ENCODE measurements around the gene LEAP2. TPM values are rescaled to one million over a fixed set of nuclear protein-coding genes. Genes with fewer than 3 reads are reported as not detected.

Gene LEAP2
- total and polyA plus RNA-seq, 2 of the 4 experiments (the other 2 are of a cell fraction), result under 0.01 to 0.36 TPM

- BruUV-seq (replicated peaks), result no TSS peak
- H3K27me3 ChIP-seq (ENCODE audit: control insufficient read depth, insufficient read depth, low read length), result no peaks in the 10 kb centered on the region
- 0 out of 4 replicates have a peak overlapping the region, but pooled peaks of 1 of the 2 experiments have one; percentile 19 for H4K8ac ChIP-seq (ENCODE audit: low read depth in 2 of 2, low read length in 2 of 2)
- no peak overlapping the region for H3K4me3 ChIP-seq (ENCODE audit: insufficient read depth, low read depth, low read length)
- H4K91ac ChIP-seq (ENCODE audit: insufficient read depth, low read depth, low read length), result no peak overlapping the region
- H4K20me1 ChIP-seq (ENCODE audit: insufficient read depth, low read length), result no peaks in the 10 kb centered on the region
- in situ Hi-C loops (cut with MboI; ENCODE audit: low sequenced_read_pairs), result no loop called here
- no peaks in the 10 kb centered on the region for H3K9me1 ChIP-seq (ENCODE audit: insufficient read depth, low read length)
- ATAC-seq (ENCODE audit: low read depth), result no peak
- no peaks in the 10 kb centered on the region for H3K9me3 ChIP-seq (ENCODE audit: control insufficient read depth, insufficient read depth, low read length)
- no peak overlapping the region for H3K4ac ChIP-seq (ENCODE audit: low read depth, low read length)
- no peaks in the 10 kb centered on the region for H3K79me1 ChIP-seq (ENCODE audit: low read depth in 1 of 2, low read length in 2 of 2)
- CTCF ChIA-PET, result no interaction called here
- peak overlapping the region; percentile 29 for H3K18ac ChIP-seq (ENCODE audit: low read depth, low read length)
- H3K14ac ChIP-seq (replicated peaks; ENCODE audit: low read depth, low read length), result no peak overlapping the region
- H3K56ac ChIP-seq (ENCODE audit: extremely low read depth, insufficient read depth, low read length), result no peak overlapping the region
- no peak overlapping the region for H2AK5ac ChIP-seq (ENCODE audit: low read depth, low read length)
- no peak for TF ChIP-seq USF2 (IDR thresholded peaks at IDR 0.05; ENCODE audit: low read depth, low read length)
- no peak for TF ChIP-seq SMC3 (IDR thresholded peaks at IDR 0.05; ENCODE audit: low read depth, low read length)
- TF ChIP-seq ELK1 (IDR thresholded peaks at IDR 0.05; ENCODE audit: borderline replicate concordance, low read depth, low read length), result no peak
- TF ChIP-seq CEBPB (IDR thresholded peaks at IDR 0.05; ENCODE audit: low read depth, low read length), result peak; percentile 76
- TF ChIP-seq CHD1 (IDR thresholded peaks at IDR 0.05; ENCODE audit: low read depth, low read length), result no peak
- TF ChIP-seq POLR2A (IDR thresholded peaks at IDR 0.05; ENCODE audit: low read depth, low read length), result no peak
- H2BK20ac ChIP-seq (ENCODE audit: low read depth, low read length), result no peak overlapping the region
- no peak overlapping the region for H3K27ac ChIP-seq (ENCODE audit: insufficient read depth, low read length)
- no CpG with 5 or more reads among the region's 1 CpG for WGBS, 2 experiments (ENCODE audit: extremely low coverage in 2 of 2, insufficient read length in 1 of 2)
- H3K4me1 ChIP-seq (ENCODE audit: control insufficient read depth, insufficient read depth, low read length), result peaks cover 3% of the 10 kb centered on the region; the same call in 1 of the 2 replicates
- H2BK120ac ChIP-seq (ENCODE audit: low read depth, low read length), result peak overlapping the region; percentile 6; the same call in 1 of the 2 replicates
- POLR2A ChIA-PET (ENCODE audit: unreplicated experiment), result no interaction called here
- DNase-seq, result no peak
- no peak overlapping the region for H2BK5ac ChIP-seq (ENCODE audit: low read depth, low read length, poor library complexity, severe bottlenecking)
- intact Hi-C loops (cut with micrococcal nuclease), result no loop called here
- H3K4me2 ChIP-seq (ENCODE audit: low read depth, low read length), result no peak overlapping the region
- no peaks in the 10 kb centered on the region for H3K36me3 ChIP-seq (ENCODE audit: control insufficient read depth, insufficient read depth, low read length)
- no peak overlapping the region for H2BK15ac ChIP-seq (ENCODE audit: low read depth, low read length)
- no peak overlapping the region for H2AFZ ChIP-seq (replicated peaks; ENCODE audit: low read length, poor library complexity)
- no peak overlapping the region for H3K9ac ChIP-seq (ENCODE audit: low read depth, low read length)
- no peak overlapping the region; the same call in 1 of the 2 replicates for H3K23ac ChIP-seq (ENCODE audit: low read depth, low read length)
- dilution Hi-C loops (cut with HindIII; ENCODE audit: low sequenced_read_pairs, unreplicated experiment), result no loop called here
- 0 out of 2 replicates have a peak overlapping the region, but pooled peaks have one; percentile 17 for H4K5ac ChIP-seq (ENCODE audit: low read depth, low read length)
- no peak overlapping the region for H2AK9ac ChIP-seq (replicated peaks; ENCODE audit: low read depth, low read length, poor library complexity)
These were observed 24.1 kb upstream of the LEAP2 start for GRCh38 chr5:132849347-132849746.
